Smooth muscle cell (in vitro differentiated cells): Measurements from ENCODE around the gene KCNF1. TPM values are rescaled to one million over a fixed set of nuclear protein-coding genes. Genes with fewer than 3 reads are reported as not detected.
A peak's percentile ranks its signal among the peaks of the same experiment; 100 is the strongest.

Experiments
- DNase-seq: peaks from one replicate; lab custom pipeline; 2025; ENCODE audit not compliant: unreplicated experiment; lab: John Stamatoyannopoulos, UW
- H2AFZ ChIP-seq: fragments of 200-600 bp; sonication (generic); 2 replicates; pipeline ENCODE4 v1.6.0; 2016; ENCODE audit warnings: antibody characterized with exemption, low read depth, mild to moderate bottlenecking
- H3F3A ChIP-seq: fragments of 200-600 bp; sonication (generic); 2 replicates; pipeline ENCODE4 v1.6.0; 2017; ENCODE audit warnings: antibody characterized with exemption, low read depth
- H3K27ac ChIP-seq: fragments of 200-600 bp; sonication (generic); 2 replicates; pipeline ENCODE4 v1.5.1; 2016; ENCODE audit warnings: low read depth, mild to moderate bottlenecking
- H3K27me3 ChIP-seq: fragments of 200-600 bp; sonication (generic); 2 replicates; pipeline ENCODE4 v1.6.1; 2016; ENCODE audit warnings: low read depth, mild to moderate bottlenecking
- H3K36me3 ChIP-seq: fragments of 200-600 bp; sonication (generic); 2 replicates; pipeline ENCODE4 v1.5.1; 2016; ENCODE audit warnings: low read depth
- H3K4me1 ChIP-seq: fragments of 200-600 bp; sonication (generic); 2 replicates; pipeline ENCODE4 v1.5.1; 2016; ENCODE audit warnings: low read depth
- H3K4me2 ChIP-seq: fragments of 200-600 bp; sonication (generic); 2 replicates; pipeline ENCODE4 v1.6.0; 2016; ENCODE audit warnings: mild to moderate bottlenecking
- H3K4me3 ChIP-seq: fragments of 200-600 bp; sonication (generic); 2 replicates; pipeline ENCODE4 v1.5.1; 2016; ENCODE audit warnings: mild to moderate bottlenecking
- H3K79me2 ChIP-seq: fragments of 200-600 bp; sonication (generic); 2 replicates; pipeline ENCODE4 v1.6.0; 2016; ENCODE audit warnings: low read depth, mild to moderate bottlenecking
- H3K9ac ChIP-seq: fragments of 200-600 bp; sonication (generic); 2 replicates; pipeline ENCODE4 v1.6.0; 2016; ENCODE audit warnings: low read depth
- H3K9me3 ChIP-seq: fragments of 200-600 bp; sonication (generic); replicated peaks from 2 replicates; pipeline ENCODE4 v1.5.1; 2016; ENCODE audit warnings: low read depth
- H4K20me1 ChIP-seq: fragments of 200-600 bp; sonication (generic); 2 replicates; pipeline ENCODE4 v1.6.0; 2016; ENCODE audit warnings: low read depth
- WGBS: methylation state at CpG from one replicate; pipeline ENCODE4 v1.1.7; 2016; ENCODE audit warnings: low lambda C conversion rate; 5-methylcytosine and 5-hydroxymethylcytosine counted together
- polyA plus RNA-seq: library from polyadenylated mRNA; unstranded; fragments of >200 nt; fragmentation: Nextera tagmentation; extraction: Ambion mirVana; gene quantifications from 2 replicates; pipeline ENCODE4 v1.2.1, GENCODE V29; 2016
- total RNA-seq: library from RNA; depleted of rRNA; stranded (reverse); fragments of >200 nt; gene quantifications from 2 replicates; pipeline ENCODE4 v1.2.3, GENCODE V29; 2014
- TF ChIP-seq, protein P1 (sequence below): fragments of 200-600 bp; sonication (generic); IDR thresholded peaks from 2 replicates; pipeline ENCODE4 v1.5.1; 2017; ENCODE audit warnings: borderline replicate concordance, mild to moderate bottlenecking, antibody characterized with exemption; ENCODE audit not compliant: insufficient read depth, poor library complexity, severe bottlenecking

The KCNF1 gene
- total and polyA plus RNA-seq, 2 experiments from 2014 or later: 0.55 TPM; not detected in 1

GRCh38 chr2:10906926-10907625, 4.7 kb upstream of the KCNF1 start:
- WGBS: 94% methylated on average over 14 of the region's 14 CpGs
- Histone ChIP-seq H3K27ac (no peak overlapping the region), H4K20me1 (no peaks in the 10 kb centered on the region), H3K4me3 (no peak overlapping the region), H3K9me3 (no peaks in the 10 kb centered on the region), H2AFZ (no peak overlapping the region), H3K27me3 (peaks cover 19% of the 10 kb centered on the region), H3F3A (no peaks in the 10 kb centered on the region), H3K4me1 (peaks cover 5% of the 10 kb centered on the region), H3K4me2 (no peak overlapping the region), H3K79me2 (no peaks in the 10 kb centered on the region), H3K36me3 (no peaks in the 10 kb centered on the region), H3K9ac (no peak overlapping the region)
- TF ChIP-seq, protein P1, sequence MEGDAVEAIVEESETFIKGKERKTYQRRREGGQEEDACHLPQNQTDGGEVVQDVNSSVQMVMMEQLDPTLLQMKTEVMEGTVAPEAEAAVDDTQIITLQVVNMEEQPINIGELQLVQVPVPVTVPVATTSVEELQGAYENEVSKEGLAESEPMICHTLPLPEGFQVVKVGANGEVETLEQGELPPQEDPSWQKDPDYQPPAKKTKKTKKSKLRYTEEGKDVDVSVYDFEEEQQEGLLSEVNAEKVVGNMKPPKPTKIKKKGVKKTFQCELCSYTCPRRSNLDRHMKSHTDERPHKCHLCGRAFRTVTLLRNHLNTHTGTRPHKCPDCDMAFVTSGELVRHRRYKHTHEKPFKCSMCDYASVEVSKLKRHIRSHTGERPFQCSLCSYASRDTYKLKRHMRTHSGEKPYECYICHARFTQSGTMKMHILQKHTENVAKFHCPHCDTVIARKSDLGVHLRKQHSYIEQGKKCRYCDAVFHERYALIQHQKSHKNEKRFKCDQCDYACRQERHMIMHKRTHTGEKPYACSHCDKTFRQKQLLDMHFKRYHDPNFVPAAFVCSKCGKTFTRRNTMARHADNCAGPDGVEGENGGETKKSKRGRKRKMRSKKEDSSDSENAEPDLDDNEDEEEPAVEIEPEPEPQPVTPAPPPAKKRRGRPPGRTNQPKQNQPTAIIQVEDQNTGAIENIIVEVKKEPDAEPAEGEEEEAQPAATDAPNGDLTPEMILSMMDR: no peak
- DNase-seq: no peak

- Histone ChIP-seq H4K20me1 (no peaks in the 10 kb centered on the region), H3F3A (no peaks in the 10 kb centered on the region), H3K27me3 (peaks cover 29% of the 10 kb centered on the region), H3K4me1 (peaks cover 5% of the 10 kb centered on the region), H3K4me2 (no peak overlapping the region), H3K79me2 (no peaks in the 10 kb centered on the region), H3K9ac (no peak overlapping the region), H2AFZ (no peak overlapping the region), H3K36me3 (no peaks in the 10 kb centered on the region), H3K9me3 (no peaks in the 10 kb centered on the region), H3K27ac (no peak overlapping the region), H3K4me3 (no peak overlapping the region)
- no peak for DNase-seq
- TF ChIP-seq, protein P1: no peak
- 98% methylated on average over 4 of the region's 4 CpGs for WGBS
Measured at GRCh38 chr2:10908195-10908594, 3.5 kb upstream of the KCNF1 start.

- Histone ChIP-seq H3K27me3 (peaks cover 37% of the 10 kb centered on the region), H3K4me1 (peaks cover 5% of the 10 kb centered on the region), H3K9ac (no peak overlapping the region), H3K79me2 (no peaks in the 10 kb centered on the region), H3K4me3 (no peak overlapping the region), H2AFZ (no peak overlapping the region), H3K27ac (no peak overlapping the region), H4K20me1 (no peaks in the 10 kb centered on the region), H3K9me3 (no peaks in the 10 kb centered on the region), H3F3A (no peaks in the 10 kb centered on the region), H3K36me3 (no peaks in the 10 kb centered on the region), H3K4me2 (no peak overlapping the region)
- WGBS: 63% methylated on average over 15 of the region's 15 CpGs
- no peak for DNase-seq
- TF ChIP-seq, protein P1: peak; percentile 47
Measured at GRCh38 chr2:10909050-10909995, 2.4 kb upstream of the KCNF1 start.
